ENCODE data around the gene SIRT5.

Gene SIRT5

DNA sequence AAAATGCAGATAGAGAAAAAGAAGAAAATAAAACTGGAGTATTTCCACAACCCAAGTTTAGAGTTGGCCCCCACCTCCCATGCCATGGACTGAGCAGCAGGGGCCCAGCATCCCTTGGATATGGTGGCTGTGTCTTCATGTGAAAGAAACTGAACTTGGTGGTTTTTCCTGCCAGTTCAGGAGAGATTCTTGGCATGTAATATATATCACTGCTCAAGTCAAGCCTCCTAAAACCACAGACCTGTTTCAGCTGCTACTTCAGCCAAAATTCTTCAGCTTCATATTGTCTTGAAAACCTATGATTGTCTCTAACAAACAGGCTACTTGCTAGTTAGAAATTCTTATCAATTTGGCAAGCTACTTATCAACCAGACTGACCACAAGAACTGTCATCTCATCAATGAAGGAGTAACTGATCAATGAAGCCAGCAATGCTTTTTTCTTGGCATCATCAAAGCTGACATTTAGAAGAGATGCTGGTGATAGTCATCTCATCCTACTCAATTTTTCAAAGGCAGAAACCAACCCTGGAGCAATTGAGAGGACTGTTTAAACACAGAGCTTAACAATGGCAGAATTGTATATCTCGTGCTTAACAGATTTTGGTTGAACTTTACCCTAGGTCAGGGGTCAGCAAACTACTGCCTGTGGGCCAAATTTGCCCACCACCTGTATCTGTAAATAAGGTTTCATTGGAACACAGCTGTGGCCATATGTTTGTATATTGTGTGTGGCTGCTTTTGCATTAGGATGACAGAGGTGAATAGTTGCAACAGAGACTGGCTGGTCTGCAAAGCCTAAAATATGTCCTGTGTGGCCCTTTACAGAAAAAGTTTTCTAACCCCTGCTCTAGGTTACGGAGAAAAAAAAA lies 30.4 kb downstream of the SIRT5 start:
- TF ChIP-seq, protein P1, sequence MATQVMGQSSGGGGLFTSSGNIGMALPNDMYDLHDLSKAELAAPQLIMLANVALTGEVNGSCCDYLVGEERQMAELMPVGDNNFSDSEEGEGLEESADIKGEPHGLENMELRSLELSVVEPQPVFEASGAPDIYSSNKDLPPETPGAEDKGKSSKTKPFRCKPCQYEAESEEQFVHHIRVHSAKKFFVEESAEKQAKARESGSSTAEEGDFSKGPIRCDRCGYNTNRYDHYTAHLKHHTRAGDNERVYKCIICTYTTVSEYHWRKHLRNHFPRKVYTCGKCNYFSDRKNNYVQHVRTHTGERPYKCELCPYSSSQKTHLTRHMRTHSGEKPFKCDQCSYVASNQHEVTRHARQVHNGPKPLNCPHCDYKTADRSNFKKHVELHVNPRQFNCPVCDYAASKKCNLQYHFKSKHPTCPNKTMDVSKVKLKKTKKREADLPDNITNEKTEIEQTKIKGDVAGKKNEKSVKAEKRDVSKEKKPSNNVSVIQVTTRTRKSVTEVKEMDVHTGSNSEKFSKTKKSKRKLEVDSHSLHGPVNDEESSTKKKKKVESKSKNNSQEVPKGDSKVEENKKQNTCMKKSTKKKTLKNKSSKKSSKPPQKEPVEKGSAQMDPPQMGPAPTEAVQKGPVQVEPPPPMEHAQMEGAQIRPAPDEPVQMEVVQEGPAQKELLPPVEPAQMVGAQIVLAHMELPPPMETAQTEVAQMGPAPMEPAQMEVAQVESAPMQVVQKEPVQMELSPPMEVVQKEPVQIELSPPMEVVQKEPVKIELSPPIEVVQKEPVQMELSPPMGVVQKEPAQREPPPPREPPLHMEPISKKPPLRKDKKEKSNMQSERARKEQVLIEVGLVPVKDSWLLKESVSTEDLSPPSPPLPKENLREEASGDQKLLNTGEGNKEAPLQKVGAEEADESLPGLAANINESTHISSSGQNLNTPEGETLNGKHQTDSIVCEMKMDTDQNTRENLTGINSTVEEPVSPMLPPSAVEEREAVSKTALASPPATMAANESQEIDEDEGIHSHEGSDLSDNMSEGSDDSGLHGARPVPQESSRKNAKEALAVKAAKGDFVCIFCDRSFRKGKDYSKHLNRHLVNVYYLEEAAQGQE (IDR thresholded peaks at IDR 0.05; ENCODE audit: insufficient read depth in 1 of 2, low read depth in 2 of 2, low read length in 2 of 2), result no peak
- no peak for TF ChIP-seq TAF1 (IDR thresholded peaks at IDR 0.05; ENCODE audit: borderline replicate concordance, insufficient read depth, low read length)
- TF ChIP-seq SIN3A (IDR thresholded peaks at IDR 0.05; ENCODE audit: borderline replicate concordance, insufficient read depth, low read length), result no peak
- no peak for TF ChIP-seq FOXP2 (optimal IDR thresholded peaks at IDR 0.05; ENCODE audit: borderline replicate concordance, extremely low read depth, extremely low read length, insufficient read depth)
- no peak for TF ChIP-seq POLR2AphosphoS5 (IDR thresholded peaks at IDR 0.05; ENCODE audit: low read depth, low read length)

DNA sequence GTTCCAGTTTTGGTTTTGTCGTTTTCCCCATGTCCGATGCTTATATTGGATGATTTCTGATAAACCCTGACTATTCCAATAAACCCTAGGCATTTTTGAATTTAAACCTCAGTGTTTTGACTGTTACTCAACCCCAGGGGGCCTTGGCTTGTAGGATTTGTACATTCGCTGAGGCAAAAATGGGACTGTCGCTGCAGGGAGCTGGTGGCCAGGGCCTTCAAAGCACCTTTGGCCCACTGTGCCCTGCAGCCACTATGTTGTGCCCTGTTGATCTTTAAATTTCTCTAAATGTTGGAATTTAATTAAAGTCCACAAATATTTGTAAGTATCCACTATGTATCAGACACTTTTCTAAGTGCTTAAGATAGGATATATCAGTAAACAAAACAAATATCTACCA lies 31.2 kb downstream of the SIRT5 start:
- no peak for TF ChIP-seq SIN3A (IDR thresholded peaks at IDR 0.05; ENCODE audit: borderline replicate concordance, insufficient read depth, low read length)

DNA sequence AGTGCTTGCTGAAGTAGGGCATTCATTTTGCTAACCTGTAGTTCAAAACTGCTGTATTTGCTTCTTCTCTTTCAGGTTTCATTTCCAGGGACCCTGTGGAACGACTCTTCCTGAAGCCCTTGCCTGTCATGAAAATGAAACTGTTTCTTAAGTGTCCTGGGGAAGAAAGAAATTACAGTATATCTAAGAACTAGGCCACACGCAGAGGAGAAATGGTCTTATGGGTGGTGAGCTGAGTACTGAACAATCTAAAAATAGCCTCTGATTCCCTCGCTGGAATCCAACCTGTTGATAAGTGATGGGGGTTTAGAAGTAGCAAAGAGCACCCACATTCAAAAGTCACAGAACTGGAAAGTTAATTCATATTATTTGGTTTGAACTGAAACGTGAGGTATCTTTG lies 37.3 kb downstream of the SIRT5 start:
- TF ChIP-seq TAF1 (IDR thresholded peaks at IDR 0.05; ENCODE audit: borderline replicate concordance, insufficient read depth, low read length) (no peak), POLR2AphosphoS5 (IDR thresholded peaks at IDR 0.05; ENCODE audit: low read depth, low read length) (no peak)

DNA sequence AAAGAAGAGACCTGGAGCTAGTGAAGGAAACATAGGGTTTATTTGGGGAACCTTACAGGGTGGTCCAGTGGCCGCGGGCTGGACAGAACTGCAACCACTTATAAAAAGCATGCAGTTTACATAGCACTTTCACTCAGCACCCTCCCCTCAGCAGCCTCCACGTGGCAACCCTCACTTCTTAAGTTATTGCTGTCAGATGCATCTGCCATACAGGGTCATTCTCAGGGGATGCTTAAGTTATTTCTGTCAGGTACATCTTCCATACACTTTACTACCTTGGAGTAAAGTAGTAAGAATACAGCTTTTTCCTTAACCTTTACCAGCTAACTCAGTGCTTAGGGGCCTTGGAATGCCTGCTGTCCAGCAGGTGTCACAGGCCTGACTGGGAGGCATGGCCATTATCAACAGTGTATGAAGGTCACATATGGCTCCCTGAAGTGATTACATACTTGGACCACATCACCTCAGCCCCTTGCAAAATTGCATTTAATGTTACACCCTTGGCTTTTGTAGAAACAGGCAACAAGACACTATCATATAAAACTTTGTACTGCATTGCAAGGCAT lies 38.7 kb downstream of the SIRT5 start:
- TF ChIP-seq POLR2AphosphoS5 (IDR thresholded peaks at IDR 0.05; ENCODE audit: low read depth, low read length), result no peak
- no peak for TF ChIP-seq TAF1 (IDR thresholded peaks at IDR 0.05; ENCODE audit: borderline replicate concordance, insufficient read depth, low read length)
- no peak for TF ChIP-seq FOXP2 (optimal IDR thresholded peaks at IDR 0.05; ENCODE audit: borderline replicate concordance, extremely low read depth, extremely low read length, insufficient read depth)
- TF ChIP-seq, protein P1 (IDR thresholded peaks at IDR 0.05; ENCODE audit: insufficient read depth in 1 of 2, low read depth in 2 of 2, low read length in 2 of 2), result no peak
- TF ChIP-seq SIN3A (IDR thresholded peaks at IDR 0.05; ENCODE audit: borderline replicate concordance, insufficient read depth, low read length), result no peak

DNA sequence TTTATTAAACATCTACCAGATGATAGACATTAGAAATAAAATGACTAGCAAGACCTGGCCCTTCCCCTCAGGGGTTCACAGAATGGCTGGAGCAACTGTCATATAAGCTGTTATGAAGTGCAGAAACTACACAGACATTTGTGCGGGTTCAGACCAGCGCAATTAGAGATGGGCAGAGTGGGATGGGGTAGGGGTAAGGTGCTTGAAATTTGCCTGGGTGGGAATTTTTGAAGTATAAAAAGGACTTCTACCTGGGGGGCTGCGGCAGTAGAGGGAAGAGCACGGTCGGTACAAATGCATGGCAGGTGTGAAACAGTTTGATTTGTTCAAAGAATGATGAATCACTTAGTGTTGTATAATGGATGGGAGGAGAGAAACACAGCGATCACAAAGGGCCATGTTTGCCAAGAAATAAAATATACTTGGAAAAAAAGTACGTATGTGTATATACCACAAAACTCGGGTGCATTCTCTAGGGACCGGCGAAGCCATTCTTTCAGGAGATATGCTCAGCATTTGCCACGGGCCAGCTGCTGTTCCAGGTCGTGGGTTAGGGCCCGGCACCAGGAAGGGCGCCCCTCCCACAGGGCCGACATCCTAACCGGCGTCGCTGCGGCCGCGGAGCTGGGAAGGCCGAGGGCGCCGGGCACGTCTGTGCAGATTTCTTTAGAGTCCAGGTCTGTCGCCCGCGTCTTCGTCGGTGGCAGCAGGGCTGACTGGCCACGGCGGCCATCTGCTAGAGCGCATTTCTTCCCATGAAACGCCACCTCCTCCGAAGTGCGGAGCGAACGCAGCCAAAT lies 39.9 kb downstream of the SIRT5 start:
- TF ChIP-seq FOXP2 (optimal IDR thresholded peaks at IDR 0.05; ENCODE audit: borderline replicate concordance, extremely low read depth, extremely low read length, insufficient read depth) (no peak), SIN3A (IDR thresholded peaks at IDR 0.05; ENCODE audit: borderline replicate concordance, insufficient read depth, low read length) (no peak), POLR2AphosphoS5 (IDR thresholded peaks at IDR 0.05; ENCODE audit: low read depth, low read length) (no peak), TAF1 (IDR thresholded peaks at IDR 0.05; ENCODE audit: borderline replicate concordance, insufficient read depth, low read length) (no peak)
- TF ChIP-seq, protein P1 (IDR thresholded peaks at IDR 0.05; ENCODE audit: insufficient read depth in 1 of 2, low read depth in 2 of 2, low read length in 2 of 2), result no peak
